ENCODE data around the gene SCN4B. TPM values are rescaled to one million over a fixed set of nuclear protein-coding genes. Genes with fewer than 3 reads are reported as not detected.

SCN4B gene
- total and polyA plus RNA-seq, 4 donors: 0.05 to 0.67 (median 0.42) TPM; not detected in 1

DNA sequence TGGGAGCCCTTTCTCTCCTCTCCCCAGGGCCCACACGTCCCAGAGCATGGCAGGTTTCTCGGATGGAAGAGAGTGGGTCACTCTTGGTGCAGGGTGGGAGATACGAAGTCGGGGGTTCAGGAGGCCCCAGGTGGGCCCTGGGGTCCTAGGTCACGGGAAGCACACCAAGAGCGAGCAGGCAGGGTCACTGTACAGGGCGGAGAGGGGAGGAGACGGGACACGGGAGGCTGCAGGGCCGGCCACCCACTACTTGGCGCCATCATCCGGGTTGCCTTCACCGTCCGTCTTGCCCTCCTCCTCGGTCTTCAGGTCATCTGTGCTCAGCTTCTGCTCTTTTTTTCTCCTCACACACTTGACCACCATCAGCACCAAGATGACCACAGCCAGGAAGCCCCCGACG lies 14.0 kb upstream of the SCN4B start:
- no peaks in the 10 kb centered on the region for H3K9me3 ChIP-seq (ENCODE audit: control insufficient read depth in 4 of 4, low read length in 3 of 4)
- no peak overlapping the region for H3K27ac ChIP-seq (ENCODE audit: low read depth in 1 of 2, low read length in 2 of 2)
- no peak for DNase-seq (ENCODE audit: low spot score)
- no peak overlapping the region for H3K9ac ChIP-seq (ENCODE audit: low read depth in 1 of 2, low read length in 2 of 2)
- WGBS: 90% methylated on average over 17 of the region's 17 CpGs
- H3K27me3 ChIP-seq (ENCODE audit: control insufficient read depth in 4 of 4, insufficient read depth in 4 of 4, low read length in 3 of 4): no peaks in the 10 kb centered on the region
- no peak overlapping the region for H3K4me3 ChIP-seq (ENCODE audit: low read depth in 1 of 3, low read length in 3 of 3)
- no peaks in the 10 kb centered on the region for H3K36me3 ChIP-seq (ENCODE audit: control insufficient read depth in 4 of 4, insufficient read depth in 3 of 4, low read depth in 1 of 4, low read length in 3 of 4)
- no peak for TF ChIP-seq EGR1 (IDR thresholded peaks at IDR 0.05; ENCODE audit: low read depth in 2 of 2)
- TF ChIP-seq HNF4A (conservative IDR thresholded peaks at IDR 0.05): no peak
- no peak for TF ChIP-seq FOXA2 (IDR thresholded peaks at IDR 0.05)
- TF ChIP-seq ATF3 (IDR thresholded peaks at IDR 0.05): no peak
- TF ChIP-seq YY1 (IDR thresholded peaks at IDR 0.05): no peak
- TF ChIP-seq NR2F2 (IDR thresholded peaks at IDR 0.05): no peak
- no peak for TF ChIP-seq RXRA (IDR thresholded peaks at IDR 0.05)
- TF ChIP-seq ZBTB33 (IDR thresholded peaks at IDR 0.05): no peak
- TF ChIP-seq FOXA1 (IDR thresholded peaks at IDR 0.05): no peak
- no peak for TF ChIP-seq TAF1 (conservative IDR thresholded peaks at IDR 0.05)
- TF ChIP-seq, protein P1, sequence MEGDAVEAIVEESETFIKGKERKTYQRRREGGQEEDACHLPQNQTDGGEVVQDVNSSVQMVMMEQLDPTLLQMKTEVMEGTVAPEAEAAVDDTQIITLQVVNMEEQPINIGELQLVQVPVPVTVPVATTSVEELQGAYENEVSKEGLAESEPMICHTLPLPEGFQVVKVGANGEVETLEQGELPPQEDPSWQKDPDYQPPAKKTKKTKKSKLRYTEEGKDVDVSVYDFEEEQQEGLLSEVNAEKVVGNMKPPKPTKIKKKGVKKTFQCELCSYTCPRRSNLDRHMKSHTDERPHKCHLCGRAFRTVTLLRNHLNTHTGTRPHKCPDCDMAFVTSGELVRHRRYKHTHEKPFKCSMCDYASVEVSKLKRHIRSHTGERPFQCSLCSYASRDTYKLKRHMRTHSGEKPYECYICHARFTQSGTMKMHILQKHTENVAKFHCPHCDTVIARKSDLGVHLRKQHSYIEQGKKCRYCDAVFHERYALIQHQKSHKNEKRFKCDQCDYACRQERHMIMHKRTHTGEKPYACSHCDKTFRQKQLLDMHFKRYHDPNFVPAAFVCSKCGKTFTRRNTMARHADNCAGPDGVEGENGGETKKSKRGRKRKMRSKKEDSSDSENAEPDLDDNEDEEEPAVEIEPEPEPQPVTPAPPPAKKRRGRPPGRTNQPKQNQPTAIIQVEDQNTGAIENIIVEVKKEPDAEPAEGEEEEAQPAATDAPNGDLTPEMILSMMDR (IDR thresholded peaks at IDR 0.05; ENCODE audit: low read depth, low read length, missing input control): no peak
- TF ChIP-seq JUND (IDR thresholded peaks at IDR 0.05): no peak
- TF ChIP-seq GABPA (IDR thresholded peaks at IDR 0.05 in 1 of 2, conservative IDR thresholded peaks at IDR 0.05 in 1 of 2): no peak
- peaks cover 0 to 3% (median 0%) of the 10 kb centered on the region in 4 donors for H3K4me1 ChIP-seq (ENCODE audit: control insufficient read depth in 4 of 4, insufficient read depth in 4 of 4, low read length in 3 of 4)

DNA sequence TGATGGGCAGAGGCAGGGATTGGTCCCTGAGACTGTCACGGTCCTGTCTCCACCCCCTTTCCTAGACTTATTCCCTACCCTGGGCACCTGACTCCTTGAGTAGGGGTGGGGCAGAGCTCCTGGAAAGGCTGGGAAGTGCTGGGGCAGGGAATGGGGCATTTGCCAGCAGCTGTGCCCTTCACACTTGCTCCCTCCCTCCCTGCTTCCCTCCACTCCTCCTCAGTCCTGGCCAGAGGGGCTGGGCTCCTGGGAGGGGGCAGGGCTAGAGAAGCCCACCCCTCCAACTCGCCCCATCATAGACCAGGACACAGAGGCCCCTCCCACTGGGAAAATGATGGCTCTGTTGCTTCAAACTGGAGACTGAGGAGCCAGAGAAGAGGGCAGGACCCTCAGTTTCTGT lies 12.3 kb upstream of the SCN4B start:
- Histone ChIP-seq H3K36me3 (ENCODE audit: control insufficient read depth in 4 of 4, insufficient read depth in 3 of 4, low read depth in 1 of 4, low read length in 3 of 4) (no peaks in the 10 kb centered on the region), H3K4me3 (ENCODE audit: low read depth in 1 of 3, low read length in 3 of 3) (no peak overlapping the region), H3K4me1 (ENCODE audit: control insufficient read depth in 4 of 4, insufficient read depth in 4 of 4, low read length in 3 of 4) (no peaks in the 10 kb centered on the region), H3K27ac (ENCODE audit: low read depth in 1 of 2, low read length in 2 of 2) (no peak overlapping the region), H3K9me3 (ENCODE audit: control insufficient read depth in 4 of 4, low read length in 3 of 4) (no peaks in the 10 kb centered on the region), H3K9ac (ENCODE audit: low read depth in 1 of 2, low read length in 2 of 2) (no peak overlapping the region), H3K27me3 (ENCODE audit: control insufficient read depth in 4 of 4, insufficient read depth in 4 of 4, low read length in 3 of 4) (no peaks in the 10 kb centered on the region)
- 62% methylated on average over 2 of the region's 2 CpGs for WGBS
- no peak for DNase-seq (ENCODE audit: low spot score)
- TF ChIP-seq EGR1 (IDR thresholded peaks at IDR 0.05; ENCODE audit: low read depth in 2 of 2): no peak
- TF ChIP-seq TAF1 (conservative IDR thresholded peaks at IDR 0.05): no peak
- TF ChIP-seq SP1 (IDR thresholded peaks at IDR 0.05): no peak
- no peak for TF ChIP-seq REST (IDR thresholded peaks at IDR 0.05)
- TF ChIP-seq FOXA2 (IDR thresholded peaks at IDR 0.05): no peak
- no peak for TF ChIP-seq MAX (IDR thresholded peaks at IDR 0.05)
- no peak for TF ChIP-seq JUND (IDR thresholded peaks at IDR 0.05)
- TF ChIP-seq ATF3 (IDR thresholded peaks at IDR 0.05): no peak
- TF ChIP-seq FOXA1 (IDR thresholded peaks at IDR 0.05): no peak
- TF ChIP-seq GABPA (IDR thresholded peaks at IDR 0.05 in 1 of 2, conservative IDR thresholded peaks at IDR 0.05 in 1 of 2): no peak
- TF ChIP-seq RAD21 (IDR thresholded peaks at IDR 0.05): no peak
- TF ChIP-seq RXRA (IDR thresholded peaks at IDR 0.05): no peak
- no peak for TF ChIP-seq YY1 (IDR thresholded peaks at IDR 0.05)
- TF ChIP-seq HNF4G (IDR thresholded peaks at IDR 0.05): no peak
- TF ChIP-seq HNF4A (conservative IDR thresholded peaks at IDR 0.05): no peak
- no peak for TF ChIP-seq ZBTB33 (IDR thresholded peaks at IDR 0.05)
- TF ChIP-seq NR2F2 (IDR thresholded peaks at IDR 0.05): no peak
- TF ChIP-seq, protein P1 (IDR thresholded peaks at IDR 0.05; ENCODE audit: low read depth, low read length, missing input control): no peak
